Hepatocyte (in vitro differentiated cells): Measurements from ENCODE around the gene DNTT. TPM values are rescaled to one million over a fixed set of nuclear protein-coding genes. Genes with fewer than 3 reads are reported as not detected.

Experiments
- DNase-seq: peaks from one replicate; pipeline ENCODE4 v3.0.0-alpha.2; 2016; ENCODE audit warnings: low spot score
- H2AFZ ChIP-seq: fragments of 200-600 bp; sonication (generic); 2 replicates; pipeline ENCODE4 v1.6.0; 2016; ENCODE audit warnings: antibody characterized with exemption, mild to moderate bottlenecking
- H3K27ac ChIP-seq: fragments of 200-600 bp; sonication (generic); 2 replicates; pipeline ENCODE4 v1.5.1; 2016; ENCODE audit warnings: mild to moderate bottlenecking
- H3K27me3 ChIP-seq: fragments of 200-600 bp; sonication (generic); 2 replicates; pipeline ENCODE4 v1.6.1; 2016
- H3K36me3 ChIP-seq: fragments of 200-600 bp; sonication (generic); replicated peaks from 2 replicates; pipeline ENCODE4 v1.5.1; 2016; ENCODE audit warnings: low read depth; ENCODE audit not compliant: insufficient read depth
- H3K4me1 ChIP-seq: fragments of 200-600 bp; sonication (generic); 2 replicates; pipeline ENCODE4 v1.5.1; 2016; ENCODE audit warnings: mild to moderate bottlenecking, moderate library complexity; ENCODE audit not compliant: insufficient read depth
- H3K4me2 ChIP-seq: fragments of 200-600 bp; sonication (generic); 2 replicates; pipeline ENCODE4 v1.6.0; 2016
- H3K4me3 ChIP-seq: fragments of 200-600 bp; sonication (generic); 2 replicates; pipeline ENCODE4 v1.5.1; 2016; ENCODE audit warnings: mild to moderate bottlenecking
- H3K79me2 ChIP-seq: fragments of 200-600 bp; sonication (generic); 2 replicates; pipeline ENCODE4 v1.6.0; 2017; ENCODE audit warnings: mild to moderate bottlenecking
- H3K9me2 ChIP-seq: fragments of 200-600 bp; sonication (generic); replicated peaks from 2 replicates; pipeline ENCODE4 v1.6.0; 2017; ENCODE audit warnings: mild to moderate bottlenecking; ENCODE audit not compliant: insufficient read depth
- H3K9me3 ChIP-seq: fragments of 200-600 bp; sonication (generic); 2 replicates; pipeline ENCODE4 v1.5.1; 2016; ENCODE audit warnings: low read depth, mild to moderate bottlenecking
- H4K20me1 ChIP-seq: fragments of 200-600 bp; sonication (generic); 2 replicates; pipeline ENCODE4 v1.6.0; 2016; ENCODE audit warnings: mild to moderate bottlenecking; ENCODE audit not compliant: insufficient read depth, poor library complexity, severe bottlenecking
- CTCF ChIP-seq: fragments of 200-600 bp; sonication (generic); IDR thresholded peaks from 2 replicates; pipeline ENCODE4 v1.5.1; 2016; ENCODE audit warnings: antibody characterized with exemption, mild to moderate bottlenecking; ENCODE audit not compliant: poor library complexity
- EZH2 ChIP-seq: fragments of 200-600 bp; sonication (generic); IDR thresholded peaks from 2 replicates; pipeline ENCODE4 v1.6.1; 2016; ENCODE audit warnings: antibody characterized with exemption, mild to moderate bottlenecking, borderline replicate concordance
- EZH2phosphoT487 ChIP-seq: fragments of 200-600 bp; sonication (generic); IDR thresholded peaks from one replicate; pipeline ENCODE4 v1.6.1; 2018; ENCODE audit warnings: antibody characterized with exemption, mild to moderate bottlenecking, low read depth, moderate library complexity; ENCODE audit not compliant: unreplicated experiment, severe bottlenecking
- WGBS: methylation state at CpG from one replicate; pipeline ENCODE4 v1.1.6; 2016; ENCODE audit warnings: low lambda C conversion rate; ENCODE audit errors: missing lambda C conversion rate; 5-methylcytosine and 5-hydroxymethylcytosine counted together
- polyA plus RNA-seq: library from polyadenylated mRNA; unstranded; fragments of >200 nt; fragmentation: Nextera tagmentation; extraction: Ambion mirVana; gene quantifications from 2 replicates; pipeline ENCODE4 v1.2.1, GENCODE V29; 2016
- total RNA-seq: library from RNA; depleted of rRNA; stranded (reverse); fragments of >200 nt; gene quantifications from 2 replicates; pipeline ENCODE4 v1.2.3, GENCODE V29; 2014

Gene DNTT
- total and polyA plus RNA-seq, 2 experiments from 2014 or later, result 0.10 TPM; not detected in 1

GRCh38 chr10:96298362-96298761 lies 5.9 kb upstream of the DNTT start:
- H3K27ac ChIP-seq, result no peak overlapping the region
- DNase-seq, result no peak
- H3K4me2 ChIP-seq, result no peak overlapping the region
- 81% methylated on average over 3 of the region's 3 CpGs for WGBS
- H3K4me3 ChIP-seq, result no peak overlapping the region
- H3K4me1 ChIP-seq, result no peaks in the 10 kb centered on the region
- H3K9me2 ChIP-seq, result no peaks in the 10 kb centered on the region
- no peaks in the 10 kb centered on the region for H4K20me1 ChIP-seq
- no peaks in the 10 kb centered on the region for H3K79me2 ChIP-seq
- H3K36me3 ChIP-seq, result no peaks in the 10 kb centered on the region
- H3K27me3 ChIP-seq, result no peaks in the 10 kb centered on the region
- TF ChIP-seq EZH2phosphoT487 (no peak), CTCF (no peak), EZH2 (no peak)
- no peak overlapping the region for H2AFZ ChIP-seq
- H3K9me3 ChIP-seq, result no peaks in the 10 kb centered on the region

- TF ChIP-seq EZH2, result no peak
- TF ChIP-seq CTCF, result no peak
- no peak for TF ChIP-seq EZH2phosphoT487
- H3K9me3 ChIP-seq, result no peaks in the 10 kb centered on the region
- H3K36me3 ChIP-seq, result no peaks in the 10 kb centered on the region
- H3K79me2 ChIP-seq, result no peaks in the 10 kb centered on the region
- H3K27ac ChIP-seq, result no peak overlapping the region
- H4K20me1 ChIP-seq, result no peaks in the 10 kb centered on the region
- WGBS, result 76% methylated on average over 5 of the region's 5 CpGs
- DNase-seq, result no peak
- no peak overlapping the region for H3K4me2 ChIP-seq
- no peak overlapping the region for H2AFZ ChIP-seq
- H3K27me3 ChIP-seq, result no peaks in the 10 kb centered on the region
- H3K4me1 ChIP-seq, result no peaks in the 10 kb centered on the region
- no peaks in the 10 kb centered on the region for H3K9me2 ChIP-seq
- H3K4me3 ChIP-seq, result no peak overlapping the region
Measured at GRCh38 chr10:96299383-96299782, 4.9 kb upstream of the DNTT start.

GRCh38 chr10:96301616-96302015 lies 2.6 kb upstream of the DNTT start:
- Histone ChIP-seq H3K4me1 (no peaks in the 10 kb centered on the region), H3K36me3 (no peaks in the 10 kb centered on the region), H4K20me1 (no peaks in the 10 kb centered on the region), H3K9me2 (no peaks in the 10 kb centered on the region), H3K27ac (no peak overlapping the region), H3K27me3 (no peaks in the 10 kb centered on the region), H3K9me3 (no peaks in the 10 kb centered on the region), H3K79me2 (no peaks in the 10 kb centered on the region), H3K4me3 (no peak overlapping the region), H2AFZ (no peak overlapping the region), H3K4me2 (no peak overlapping the region)
- no peak for TF ChIP-seq EZH2
- TF ChIP-seq CTCF, result no peak
- no peak for TF ChIP-seq EZH2phosphoT487
- DNase-seq, result no peak
- 18% methylated on average over 1 of the region's 1 CpG for WGBS

GRCh38 chr10:96305019-96305418 lies 785 bp downstream of the DNTT start:
- Histone ChIP-seq H2AFZ (no peak overlapping the region), H3K79me2 (no peaks in the 10 kb centered on the region), H3K4me2 (no peak overlapping the region), H3K9me3 (no peaks in the 10 kb centered on the region), H3K27ac (no peak overlapping the region), H3K4me1 (no peaks in the 10 kb centered on the region), H3K36me3 (no peaks in the 10 kb centered on the region), H3K9me2 (no peaks in the 10 kb centered on the region), H3K27me3 (no peaks in the 10 kb centered on the region), H4K20me1 (no peaks in the 10 kb centered on the region), H3K4me3 (no peak overlapping the region)
- TF ChIP-seq EZH2 (no peak), EZH2phosphoT487 (no peak), CTCF (no peak)
- WGBS, result 93% methylated on average over 3 of the region's 3 CpGs
- no peak for DNase-seq
